IPS-NIHi7 (cell line): ENCODE results near the gene MSI2.

Experiments used
- DNase-seq: peaks from one replicate; pipeline ENCODE4 v3.0.0; 2012; ENCODE audit warnings: mixed read lengths; ENCODE audit errors: extremely low spot score

Gene MSI2

DNA sequence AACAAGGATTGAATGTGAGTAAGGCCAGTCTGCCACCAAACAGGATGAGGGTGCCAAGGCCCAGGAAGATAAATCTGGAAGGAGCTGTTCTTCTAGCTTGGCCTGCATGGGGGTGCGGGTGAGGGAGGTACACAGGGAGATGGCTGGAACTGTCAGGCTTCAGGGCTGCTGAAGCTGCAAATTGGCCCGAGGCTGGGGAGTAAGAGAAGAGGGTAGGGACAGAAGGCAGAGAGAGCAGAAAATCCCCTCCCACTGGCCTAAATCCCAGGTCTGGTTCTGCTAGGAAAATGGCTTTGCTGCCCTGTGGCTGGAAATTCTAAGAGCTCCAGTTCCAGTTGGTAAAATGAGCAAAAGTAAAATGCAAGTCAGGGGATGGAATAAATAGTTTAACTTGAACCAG is 400.9 kb downstream of the MSI2 start:
- no peak for DNase-seq

DNA sequence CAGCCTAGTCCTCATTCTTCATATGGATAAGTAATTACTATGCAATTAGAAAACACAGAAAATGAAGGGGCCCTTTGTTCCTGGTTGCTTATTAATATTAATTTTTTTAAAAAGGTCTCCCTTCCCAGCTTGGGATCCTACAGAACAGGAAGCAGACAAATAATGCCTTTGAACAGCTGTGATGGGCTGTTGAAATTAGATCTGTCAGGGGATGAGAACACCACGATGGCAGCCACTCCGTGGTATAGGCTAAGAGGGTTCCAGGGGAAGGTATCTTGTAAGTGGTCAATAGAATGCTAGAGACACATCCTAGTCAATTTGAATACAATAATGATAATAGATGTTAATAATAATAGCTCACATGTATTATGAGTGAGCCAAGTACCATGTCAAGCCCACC is 405.7 kb downstream of the MSI2 start:
- DNase-seq, result no peak

DNA sequence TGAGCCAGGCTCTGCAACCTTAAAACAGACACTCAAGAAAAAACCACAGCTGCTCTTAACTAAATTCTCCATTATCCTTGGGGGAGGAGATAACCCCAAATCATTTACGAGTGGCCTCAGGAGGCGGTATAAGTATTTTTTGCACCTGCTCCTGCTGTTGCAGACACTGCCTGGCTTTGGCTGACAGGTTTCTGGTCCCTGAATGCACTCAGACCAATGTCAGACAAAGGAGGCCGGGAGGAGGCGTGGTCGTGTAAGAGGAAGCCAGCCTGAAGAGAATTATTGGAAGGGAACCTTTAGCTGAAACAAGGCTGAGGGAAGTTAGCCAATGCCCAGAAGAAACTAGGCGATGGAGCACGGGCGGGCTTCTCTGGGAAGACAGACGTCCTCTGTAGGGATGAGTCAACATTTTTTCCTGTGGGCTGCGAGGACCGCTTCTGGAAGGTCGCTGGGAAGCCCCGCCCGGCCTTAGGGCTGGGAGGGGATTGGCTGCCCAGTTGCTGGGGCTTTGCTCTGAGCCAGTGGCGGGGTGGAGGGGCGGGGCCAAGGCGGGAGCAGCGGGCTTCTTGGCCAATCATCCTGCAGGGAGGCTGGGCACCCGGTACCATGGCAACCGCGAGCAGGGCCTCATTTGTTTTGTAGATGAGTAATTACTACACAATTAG is 406.5 kb downstream of the MSI2 start:
- peak; percentile 98 for DNase-seq

DNA sequence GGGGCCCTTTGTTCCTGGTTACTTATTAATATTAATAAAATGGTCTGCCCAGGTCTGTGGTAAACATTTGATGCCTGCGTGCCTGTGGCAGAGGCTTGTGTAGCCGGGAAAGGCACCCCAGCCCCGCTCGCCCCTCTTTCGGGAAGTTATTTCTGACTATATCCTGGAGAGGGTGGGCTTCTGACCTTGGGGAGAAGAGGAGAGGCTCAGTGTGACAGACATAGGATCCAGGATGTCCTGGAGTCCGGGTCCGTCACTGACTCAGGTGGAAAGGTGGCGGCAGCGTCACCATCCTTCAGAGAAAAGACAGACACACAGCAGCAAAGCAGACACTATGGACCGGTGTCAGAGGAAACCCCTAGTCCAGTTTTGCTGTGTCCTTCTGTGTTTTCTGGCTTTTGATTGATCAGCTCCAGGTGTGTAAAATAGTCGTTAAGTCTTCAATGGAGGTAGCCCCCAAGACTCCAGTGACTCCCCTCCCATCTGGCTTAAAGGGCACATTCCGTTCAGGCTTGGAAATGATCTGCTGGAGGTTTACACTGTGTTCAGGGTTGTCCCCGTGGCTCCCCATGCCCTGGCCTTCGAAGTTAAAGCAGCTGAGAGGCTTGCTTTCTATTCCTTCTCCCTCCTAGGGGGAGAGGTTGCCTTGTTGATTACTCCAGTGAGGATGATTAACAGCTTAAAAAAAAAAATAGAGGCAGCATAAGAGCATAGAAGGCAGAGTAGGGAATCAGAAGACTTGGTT is 407.2 kb downstream of the MSI2 start:
- DNase-seq, result no peak

DNA sequence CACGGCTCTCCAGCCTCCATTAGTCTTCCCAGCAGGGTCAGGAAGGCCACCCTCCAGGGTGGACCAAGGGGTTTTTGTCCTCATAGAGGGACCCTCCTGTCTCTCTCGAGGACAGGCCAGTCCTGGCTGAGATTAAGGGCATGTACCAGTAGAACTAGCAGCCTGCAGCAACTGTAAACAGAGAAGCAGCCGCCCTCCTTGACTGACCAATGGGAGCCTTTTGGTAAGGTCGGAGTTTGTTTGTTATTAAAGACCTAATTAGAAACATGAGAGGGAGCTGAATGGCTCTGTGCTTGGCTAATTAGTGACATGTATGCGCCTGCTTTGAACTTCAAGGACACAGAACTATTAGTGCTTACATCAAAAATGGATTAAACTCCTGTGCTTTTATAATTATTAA is 408.8 kb downstream of the MSI2 start:
- no peak for DNase-seq

DNA sequence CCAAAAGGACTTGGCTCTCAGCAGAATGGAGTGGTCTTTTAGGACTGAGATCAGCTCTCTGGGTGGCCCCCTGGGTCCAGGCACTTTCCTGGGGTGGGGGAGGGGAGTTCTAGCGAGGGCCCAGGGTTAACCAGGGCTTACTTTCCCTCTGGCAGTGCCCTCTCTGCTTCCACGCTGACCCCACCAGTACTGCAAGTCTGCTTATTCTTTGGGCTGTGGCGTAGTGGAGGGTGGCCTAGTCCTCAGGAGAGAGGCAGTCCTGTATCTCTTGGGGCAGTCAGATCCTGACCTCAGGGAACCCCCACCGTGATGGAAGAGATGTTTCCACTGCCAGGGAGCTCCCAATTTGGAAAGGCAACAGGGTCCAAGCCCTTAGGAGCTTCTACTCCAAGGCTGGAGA is 409.4 kb downstream of the MSI2 start:
- DNase-seq, result no peak

DNA sequence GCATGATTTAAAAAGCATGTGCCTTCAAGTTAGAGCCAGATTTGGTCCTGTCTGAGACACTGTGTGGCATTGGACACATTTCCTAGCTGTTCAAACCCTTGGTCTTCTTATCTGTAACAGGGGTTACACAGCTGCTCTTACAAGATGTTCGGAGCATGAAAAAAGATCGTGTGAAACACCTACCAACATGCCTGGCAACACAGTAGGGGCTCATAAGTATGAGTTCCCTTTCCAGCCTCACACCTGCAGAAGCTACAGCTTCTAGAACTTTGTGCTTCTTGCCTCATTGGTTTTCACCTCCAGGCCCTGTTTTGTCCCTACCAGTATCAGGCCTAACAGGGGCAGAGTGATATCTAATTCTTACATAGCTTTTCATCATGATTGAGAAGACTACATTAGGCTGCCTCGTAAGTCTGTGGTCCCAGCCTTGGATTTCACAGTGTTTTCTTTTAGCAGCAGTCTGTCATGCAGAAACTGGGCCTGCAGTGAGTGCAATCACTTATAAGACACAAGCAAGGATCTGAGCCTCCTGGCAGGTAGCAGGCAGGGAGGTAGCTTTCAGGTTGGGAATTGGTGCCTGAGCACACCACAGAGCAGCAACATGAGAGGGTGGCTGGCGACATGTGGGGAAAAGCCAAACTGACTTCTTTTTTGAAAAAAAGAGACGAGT is 410.0 kb downstream of the MSI2 start:
- DNase-seq, result no peak

DNA sequence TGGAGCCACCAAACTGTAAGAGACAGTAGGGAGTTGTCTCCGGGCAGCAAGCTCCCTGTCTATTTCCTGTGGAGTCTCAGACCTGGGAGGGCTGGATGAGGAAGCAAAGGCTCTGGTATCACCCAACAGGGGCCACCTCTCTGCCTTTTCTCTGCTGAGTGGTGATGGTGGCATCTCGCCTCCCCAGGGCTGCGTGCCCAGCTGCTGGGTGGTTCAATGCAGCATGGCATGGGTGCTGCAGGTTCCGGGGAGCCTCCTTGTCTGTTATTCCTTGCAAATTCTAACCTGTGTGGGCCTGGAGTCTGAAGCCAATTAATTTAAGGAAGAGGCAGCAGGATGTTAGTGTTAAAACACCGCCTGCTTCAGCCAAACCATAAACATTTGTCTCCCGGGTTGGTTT is 410.6 kb downstream of the MSI2 start:
- DNase-seq, result no peak

DNA sequence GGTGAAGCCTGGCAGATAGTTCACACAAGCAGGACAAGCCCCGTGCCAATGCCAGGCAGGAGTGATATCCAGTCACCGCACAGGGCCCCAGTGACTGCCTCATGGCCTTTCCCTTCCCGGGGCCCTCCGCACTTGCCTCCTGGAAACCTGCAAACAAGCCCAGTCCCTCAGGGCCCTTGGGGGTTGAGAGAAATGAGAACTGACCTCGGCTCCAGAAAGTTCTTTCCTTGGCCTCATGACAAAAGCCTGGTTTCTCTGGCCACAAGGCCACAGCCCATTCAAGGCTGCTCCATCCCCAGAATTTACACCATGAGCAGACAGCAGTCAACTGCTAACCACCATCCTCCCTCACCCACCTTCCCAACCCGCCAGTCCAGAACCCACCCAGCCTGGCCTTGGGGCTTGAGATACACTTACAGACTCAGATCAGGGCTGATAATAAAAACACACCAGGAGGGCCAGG is 411.2 kb downstream of the MSI2 start:
- DNase-seq, result no peak

DNA sequence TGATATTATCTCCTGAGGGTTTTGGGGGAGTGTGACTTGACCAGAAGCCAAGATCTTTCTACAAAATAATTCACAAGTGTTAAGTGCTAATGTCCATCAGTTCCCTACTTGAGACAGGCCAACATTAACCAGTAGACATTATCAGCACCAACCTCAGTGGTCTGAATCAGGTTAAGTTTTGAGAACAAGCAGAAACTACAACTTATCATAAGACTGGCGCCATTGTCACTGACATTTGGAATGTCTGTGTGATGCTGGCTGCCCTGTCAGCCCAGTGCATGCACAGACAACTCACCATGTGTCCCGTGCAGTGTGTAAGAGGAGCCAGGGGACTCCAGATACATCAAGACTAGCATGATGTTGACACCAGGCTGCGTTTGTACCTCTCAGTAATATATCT is 412.0 kb downstream of the MSI2 start:
- DNase-seq, result no peak

DNA sequence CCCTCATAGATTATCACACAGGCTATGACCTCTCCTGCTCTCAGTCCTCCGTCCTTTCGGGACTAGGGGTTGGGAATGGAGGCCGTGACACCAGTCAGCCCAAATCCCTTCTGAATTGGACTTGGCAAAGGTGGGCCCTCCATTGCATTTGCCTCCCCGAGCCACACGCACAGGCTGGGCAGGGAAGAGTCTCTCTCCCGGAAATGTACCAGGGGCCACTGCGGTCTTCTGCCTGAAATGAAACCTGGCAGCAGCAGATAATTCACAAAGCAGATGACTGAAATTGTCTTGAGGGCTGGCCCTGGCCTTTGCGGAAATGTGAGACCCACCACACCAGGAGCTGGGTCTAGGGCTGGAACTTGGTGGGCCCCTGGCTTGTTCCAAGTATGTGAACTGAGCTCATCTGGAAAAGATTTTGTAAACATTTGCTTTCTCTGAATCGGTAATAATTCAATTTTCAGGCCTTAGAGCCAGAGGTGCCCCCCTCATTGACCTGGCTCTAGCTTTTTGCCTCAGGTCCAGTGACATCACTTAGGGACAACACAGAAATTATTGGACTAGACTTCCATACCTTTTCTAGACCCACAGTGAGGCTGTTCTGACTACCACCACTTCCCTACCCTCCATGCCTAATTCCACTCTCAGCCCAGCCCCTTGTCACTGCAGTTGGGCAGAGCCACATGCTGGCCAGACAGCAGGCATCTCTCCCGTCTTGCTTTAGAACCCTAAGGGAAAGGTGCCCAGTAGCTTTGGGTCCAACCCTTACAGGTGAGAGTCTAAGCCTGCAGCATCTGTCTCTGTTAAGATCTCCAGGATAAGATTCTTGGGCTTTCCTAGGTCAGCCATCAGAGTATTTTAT is 413.6 kb downstream of the MSI2 start:
- no peak for DNase-seq

DNA sequence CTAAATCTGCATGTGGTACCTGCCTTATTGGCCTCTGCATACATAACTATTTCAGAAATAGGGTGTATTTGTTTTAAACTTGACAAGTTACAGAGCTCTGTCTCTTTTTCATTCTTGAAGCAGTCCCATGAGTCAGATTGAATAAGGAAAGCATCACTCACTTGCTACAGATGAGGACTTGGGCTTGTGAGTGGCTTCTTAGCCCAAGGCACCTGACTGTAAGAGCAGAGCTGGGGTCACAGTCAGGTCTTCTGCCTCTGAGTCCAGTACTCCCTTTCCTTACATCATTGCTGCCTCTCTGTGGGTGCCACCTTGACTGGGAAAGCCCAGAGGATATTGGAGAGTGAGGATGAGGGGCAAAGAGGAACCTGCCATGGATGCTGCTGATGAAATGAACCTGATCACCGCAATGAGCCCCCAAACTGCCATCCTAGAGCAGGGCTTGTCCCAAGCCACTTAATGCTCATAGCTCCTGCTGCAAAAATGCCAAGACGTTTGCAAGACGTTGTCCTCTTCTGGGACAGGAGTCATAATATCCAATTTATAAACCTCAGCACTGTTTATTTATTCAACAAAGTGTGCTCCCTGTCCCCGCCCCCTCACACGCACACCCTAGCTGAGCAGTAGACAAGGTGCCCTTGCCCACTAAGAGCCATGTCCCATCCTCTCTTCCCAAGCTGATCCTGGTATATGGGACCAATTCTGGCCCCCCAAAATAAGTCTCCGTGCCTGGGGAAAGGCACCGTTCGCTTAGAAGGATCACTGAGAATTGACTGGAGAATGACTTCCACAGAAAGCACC is 414.6 kb downstream of the MSI2 start:
- no peak for DNase-seq

DNA sequence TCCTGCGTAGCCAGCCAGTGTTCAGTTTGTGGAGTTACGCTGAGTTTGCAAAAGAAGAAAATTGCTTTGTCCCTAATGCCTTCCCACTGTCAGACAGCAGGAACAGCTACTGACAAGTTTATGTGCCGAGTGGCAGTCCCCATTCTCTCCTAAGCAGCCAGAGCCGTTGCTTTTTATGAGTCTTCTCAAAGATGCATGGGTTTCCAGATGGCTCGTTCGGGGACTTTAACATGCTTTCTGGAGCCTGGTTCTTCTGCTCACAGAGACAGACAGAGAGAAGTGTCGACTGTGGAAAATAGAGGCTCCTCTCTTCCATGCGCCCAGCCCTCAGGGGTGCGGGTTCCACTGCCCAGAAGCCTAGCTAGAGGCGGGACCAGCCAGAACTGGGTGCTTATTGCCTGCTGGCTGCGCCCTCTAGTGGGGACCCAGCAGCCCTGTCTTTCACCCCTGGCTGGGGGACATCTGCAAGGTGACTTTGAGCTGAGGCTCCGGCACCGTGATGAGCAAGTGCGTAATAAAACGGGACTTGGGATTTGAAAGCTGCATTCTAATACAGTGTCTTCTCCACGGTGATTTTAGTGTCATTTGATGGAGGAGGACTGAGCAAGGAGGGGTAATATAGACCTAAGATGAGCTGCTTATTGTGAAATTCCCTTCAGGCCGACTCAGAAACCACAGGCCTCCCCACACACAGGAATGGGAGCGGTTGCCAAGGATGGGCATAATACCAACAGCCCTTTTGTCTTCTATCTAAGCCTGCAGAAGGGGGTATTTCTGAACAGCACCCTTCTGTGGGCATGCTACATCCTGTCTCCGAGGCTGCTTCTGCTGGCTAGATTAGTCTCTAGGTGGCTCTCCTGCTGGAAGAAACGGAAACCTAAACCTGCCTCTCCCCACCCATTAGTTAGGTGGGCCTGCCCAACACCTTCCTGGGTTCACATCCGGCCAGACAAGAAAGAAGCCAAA is 415.6 kb downstream of the MSI2 start:
- peak; percentile 96 for DNase-seq

DNA sequence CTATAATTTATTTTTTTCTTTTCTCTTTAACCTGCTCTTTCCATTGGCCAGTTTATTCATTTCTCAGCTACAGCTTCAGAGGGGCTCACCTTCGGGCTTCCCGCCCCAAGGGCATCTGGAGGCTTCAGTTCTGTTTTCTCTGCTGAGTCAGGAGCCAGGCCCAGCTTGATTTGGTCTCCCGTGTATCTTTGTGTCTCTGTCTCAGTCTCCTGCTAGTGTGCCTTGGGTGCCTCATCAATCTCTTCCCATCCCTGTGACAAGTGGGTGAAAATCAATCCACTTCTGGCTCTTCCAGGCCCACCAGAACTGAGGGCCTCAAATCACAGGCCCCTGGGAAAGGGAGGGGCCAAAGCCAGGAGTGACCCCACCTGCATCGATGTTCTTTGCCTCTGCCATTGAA is 416.6 kb downstream of the MSI2 start:
- no peak for DNase-seq

DNA sequence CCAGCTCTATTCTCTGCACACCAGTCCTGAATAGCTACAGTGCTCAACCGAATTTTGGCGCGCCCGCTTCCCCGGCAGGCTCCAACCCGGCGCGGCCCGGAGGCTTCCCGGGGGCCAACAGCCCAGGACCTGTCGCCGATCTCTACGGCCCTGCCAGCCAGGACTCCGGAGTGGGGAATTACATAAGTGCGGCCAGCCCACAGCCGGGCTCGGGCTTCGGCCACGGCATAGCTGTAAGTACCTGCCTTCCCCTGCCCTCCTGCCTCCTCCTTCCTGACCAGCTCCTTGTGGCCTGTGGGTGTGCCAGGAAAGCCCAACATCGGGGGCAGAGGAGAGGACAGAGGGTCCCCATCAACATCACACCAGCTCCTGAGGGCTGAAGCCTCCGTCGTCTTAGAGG is 418.6 kb downstream of the MSI2 start:
- no peak for DNase-seq

DNA sequence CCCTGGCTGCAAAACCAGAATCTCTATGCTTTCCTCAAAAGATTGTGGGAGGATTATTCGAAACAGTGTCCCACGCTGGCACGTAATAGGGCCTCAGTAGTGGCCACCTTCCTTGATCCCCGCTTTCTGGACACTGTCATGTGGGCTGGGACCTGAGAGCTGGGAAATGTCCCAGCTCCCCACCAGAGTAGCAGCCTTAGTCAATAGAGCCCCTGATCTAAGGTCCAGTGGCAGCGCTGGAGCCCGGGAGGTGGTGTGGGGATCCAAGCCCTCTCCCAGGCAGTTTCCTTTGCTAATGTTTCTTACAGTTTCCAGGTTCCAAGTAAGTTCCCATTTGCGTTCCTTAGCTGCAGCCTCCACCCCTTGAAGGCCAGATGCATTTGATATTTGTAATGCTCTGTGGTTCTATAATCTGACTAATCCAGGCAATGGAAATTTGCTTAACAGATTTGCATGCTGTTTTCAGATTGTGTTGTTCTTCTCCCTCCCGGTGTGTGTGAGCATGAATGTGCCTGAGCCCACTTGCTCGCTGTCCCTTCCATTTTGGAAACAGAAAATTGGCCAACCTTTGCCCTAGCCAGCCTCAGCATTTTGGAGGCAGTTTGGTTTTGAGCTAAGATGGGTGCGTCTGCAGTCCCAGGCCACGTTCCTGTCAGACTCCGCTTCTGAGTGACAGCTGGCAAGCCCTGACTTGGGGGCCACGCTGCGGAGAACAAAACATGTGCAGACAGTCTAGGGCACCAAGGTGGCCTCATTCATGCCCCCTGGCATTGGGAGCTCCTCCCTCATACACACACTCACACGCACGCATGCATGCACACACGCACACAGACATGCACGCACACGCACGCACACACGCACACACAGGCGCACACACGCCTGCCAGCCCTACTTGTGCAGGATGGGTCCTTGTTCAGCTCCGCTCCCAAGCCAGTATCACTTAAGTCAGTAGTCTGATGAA is 419.4 kb downstream of the MSI2 start:
- DNase-seq, result no peak

DNA sequence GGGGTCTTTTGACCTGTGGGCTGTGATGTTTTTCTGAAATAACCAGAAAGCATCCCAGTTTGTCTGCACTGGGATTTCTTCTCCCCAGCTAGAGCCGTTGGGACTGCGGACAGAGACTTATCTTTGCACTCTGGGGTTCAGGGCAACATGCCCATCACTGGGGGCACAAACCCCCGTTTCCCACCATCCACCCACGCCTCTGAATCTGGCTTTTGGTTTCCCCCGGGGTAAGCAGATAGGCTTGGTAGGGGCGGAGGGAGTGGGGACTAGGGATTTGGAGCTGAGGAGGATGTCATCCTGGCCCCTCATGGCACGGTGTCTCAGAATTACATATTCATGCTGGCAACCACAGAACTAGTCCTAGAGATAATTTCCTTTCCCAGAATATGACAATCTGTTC is 420.2 kb downstream of the MSI2 start:
- DNase-seq, result no peak

DNA sequence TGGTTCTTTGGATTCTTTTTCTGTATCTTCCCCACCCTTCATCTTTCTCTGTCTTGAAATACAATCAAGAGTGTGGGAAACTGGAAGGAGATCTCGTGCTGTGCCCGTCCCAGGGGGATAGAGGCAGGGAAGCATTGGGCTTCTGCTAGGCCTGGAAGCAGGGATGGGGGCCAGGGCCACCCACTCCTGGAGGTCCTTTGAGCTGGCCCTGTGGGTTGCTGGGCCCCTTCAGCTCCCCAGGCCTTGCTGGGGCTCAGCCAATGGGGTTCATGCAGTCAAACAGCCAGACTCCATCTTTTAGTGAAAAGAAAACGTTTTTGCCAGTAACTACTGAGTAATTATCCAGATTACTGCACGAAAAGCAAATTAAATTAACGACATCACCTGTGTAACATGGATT is 421.0 kb downstream of the MSI2 start:
- no peak for DNase-seq

DNA sequence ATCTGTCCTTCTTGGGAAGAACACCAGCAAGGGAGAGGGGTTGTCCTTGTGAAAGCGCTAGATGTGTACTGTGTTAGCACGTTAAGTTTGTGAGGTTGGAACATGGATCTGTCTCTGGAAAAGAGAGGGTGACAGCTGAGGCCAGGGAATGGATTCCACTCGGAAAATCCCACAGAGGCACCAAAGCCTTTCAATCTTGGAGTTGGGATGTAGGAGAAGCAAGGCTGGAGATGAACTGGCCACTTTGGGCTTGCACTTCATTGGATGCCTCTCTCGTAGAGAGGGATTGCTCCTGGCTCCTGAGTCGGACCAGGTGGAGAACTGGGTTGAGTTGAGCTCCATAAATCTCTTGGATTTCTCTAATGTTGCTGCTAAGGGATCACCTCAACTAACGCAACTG is 421.5 kb downstream of the MSI2 start:
- DNase-seq, result no peak
